OCI-LY7 (cell line): Measurements from ENCODE around the gene THAP4. TPM values are rescaled to one million over a fixed set of nuclear protein-coding genes. Genes with fewer than 3 reads are reported as not detected.

Experiments
- BruUV-seq: library from RNA; stranded (reverse); fragments of 400-500 nt; replicated peaks from 2 replicates; lab custom pipeline; 2021; lab: Mats Ljungman, UMichigan
- CTCF ChIA-PET: fragments of 300-600 bp; sonication (Branson Sonifier 250); formaldehyde crosslinking; loops from one replicate; lab custom pipeline; 2022; ENCODE audit warnings: antibody characterized with exemption; ENCODE audit not compliant: unreplicated experiment; lab: Charles Lee
- POLR2A ChIA-PET: fragments of 300-600 bp; sonication (Branson Sonifier 250); formaldehyde crosslinking; loops from one replicate; lab custom pipeline; 2022; ENCODE audit warnings: antibody characterized with exemption; lab: Charles Lee
- DNase-seq: peaks from one replicate; pipeline ENCODE4 v3.0.0-alpha.2; 2015; ENCODE audit warnings: low spot score
- H2AFZ ChIP-seq: fragments of 200-600 bp; sonication (generic), shearing (Covaris generic); 2 replicates; pipeline ENCODE4 v1.6.1; 2014; ENCODE audit warnings: mild to moderate bottlenecking, antibody characterized with exemption, low read length, moderate library complexity
- H3K27ac ChIP-seq: fragments of 200-600 bp; sonication (generic); 2 replicates; pipeline ENCODE4 v1.5.1; 2014; ENCODE audit warnings: mixed run types, low read depth, mild to moderate bottlenecking, moderate library complexity, low read length, inconsistent platforms; ENCODE audit not compliant: poor library complexity, severe bottlenecking
- H3K36me3 ChIP-seq: fragments of 200-600 bp; sonication (generic); 2 replicates; pipeline ENCODE4 v1.6.1; 2014; ENCODE audit warnings: mild to moderate bottlenecking, antibody characterized with exemption, low read length, moderate library complexity, mixed read lengths; ENCODE audit not compliant: insufficient read depth
- H3K4me1 ChIP-seq: fragments of 200-600 bp; sonication (generic); 2 replicates; pipeline ENCODE4 v1.5.1; 2014; ENCODE audit warnings: mild to moderate bottlenecking, low read length; ENCODE audit not compliant: insufficient read depth, poor library complexity, severe bottlenecking
- H3K4me2 ChIP-seq: fragments of 200-600 bp; sonication (generic); 2 replicates; pipeline ENCODE4 v1.6.1; 2014; ENCODE audit warnings: mild to moderate bottlenecking, low read length
- H3K4me3 ChIP-seq: fragments of 200-600 bp; sonication (generic); 2 replicates; pipeline ENCODE4 v1.5.1; 2014; ENCODE audit warnings: mild to moderate bottlenecking, low read depth, low read length; ENCODE audit not compliant: poor library complexity, severe bottlenecking
- H3K79me2 ChIP-seq: fragments of 200-600 bp; sonication (generic); 2 replicates; pipeline ENCODE4 v1.6.1; 2016; ENCODE audit warnings: low read depth, mild to moderate bottlenecking, low read length, moderate library complexity, mixed read lengths; ENCODE audit not compliant: insufficient read depth
- H3K9me2 ChIP-seq: fragments of 200-600 bp; sonication (generic); 2 replicates; pipeline ENCODE4 v1.6.1; 2016; ENCODE audit warnings: mild to moderate bottlenecking, low read length, mixed read lengths; ENCODE audit not compliant: insufficient read depth
- H3K9me3 ChIP-seq: fragments of 200-600 bp; sonication (generic); 2 replicates; pipeline ENCODE4 v1.6.1; 2014; ENCODE audit warnings: mild to moderate bottlenecking, mixed run types, low read length, mixed read lengths
- H4K20me1 ChIP-seq: fragments of 200-600 bp; sonication (generic); 2 replicates; pipeline ENCODE4 v1.6.1; 2014; ENCODE audit warnings: mild to moderate bottlenecking, antibody characterized with exemption, low read length, moderate library complexity, mixed read lengths; ENCODE audit not compliant: insufficient read depth
- CTCF ChIP-seq: fragments of 200-600 bp; sonication (generic); conservative IDR thresholded peaks from 2 replicates; pipeline ENCODE4 v1.5.1; 2014; ENCODE audit warnings: mild to moderate bottlenecking, antibody characterized with exemption, low read length, moderate library complexity, mixed read lengths
- EZH2phosphoT487 ChIP-seq: fragments of 200-600 bp; sonication (generic); IDR thresholded peaks from 2 replicates; pipeline ENCODE4 v1.6.1; 2018; ENCODE audit warnings: low read depth, borderline replicate concordance, mild to moderate bottlenecking, mixed run types, antibody characterized with exemption, low read length, moderate library complexity, mixed read lengths
- intact Hi-C: fragments of 100-400 bp; cut with micrococcal nuclease; formaldehyde crosslinking; loops from one replicate; pipeline ENCODE4 v1.10.0; 2022; ENCODE audit not compliant: unreplicated experiment
- total RNA-seq, 2 experiments: library from RNA; depleted of rRNA in 1 of 2; stranded (reverse); fragments of >200 nt in 1 of 2; shearing (Covaris generic) in 1 of 2; gene quantifications; 2 replicates each; pipeline ENCODE4 v1.2.3, GENCODE V29; 2014 to 2022

THAP4 gene
- total RNA-seq, 2 experiments from 2014 or later, result 61.6 to 65.6 TPM

- no peaks in the 10 kb centered on the region for H3K9me3 ChIP-seq
- H3K27ac ChIP-seq, result no peak overlapping the region
- intact Hi-C loops, result no loop called here
- DNase-seq, result no peak
- no peak for TF ChIP-seq EZH2phosphoT487
- no peak for TF ChIP-seq CTCF
- no peaks in the 10 kb centered on the region for H3K9me2 ChIP-seq
- ChIA-PET POLR2A (interaction anchor here (0.7 kb wide), 1 partner anchor 8 kb away, joined by 8 read pairs; no protein-coding TSS in a partner anchor), CTCF (no interaction called here)
- no TSS peak for BruUV-seq
- H3K4me1 ChIP-seq, result peaks cover 7% of the 10 kb centered on the region
- no peak overlapping the region for H3K4me3 ChIP-seq
- peaks cover 12% of the 10 kb centered on the region; the same call in 1 of the 2 replicates for H4K20me1 ChIP-seq
- no peak overlapping the region for H2AFZ ChIP-seq
- peaks cover 77% of the 10 kb centered on the region for H3K79me2 ChIP-seq
- peaks cover 36% of the 10 kb centered on the region for H3K36me3 ChIP-seq
- H3K4me2 ChIP-seq, result no peak overlapping the region
Observed at GRCh38 chr2:241645915-241646645, 9.1 kb upstream of the THAP4 start.

DNA sequence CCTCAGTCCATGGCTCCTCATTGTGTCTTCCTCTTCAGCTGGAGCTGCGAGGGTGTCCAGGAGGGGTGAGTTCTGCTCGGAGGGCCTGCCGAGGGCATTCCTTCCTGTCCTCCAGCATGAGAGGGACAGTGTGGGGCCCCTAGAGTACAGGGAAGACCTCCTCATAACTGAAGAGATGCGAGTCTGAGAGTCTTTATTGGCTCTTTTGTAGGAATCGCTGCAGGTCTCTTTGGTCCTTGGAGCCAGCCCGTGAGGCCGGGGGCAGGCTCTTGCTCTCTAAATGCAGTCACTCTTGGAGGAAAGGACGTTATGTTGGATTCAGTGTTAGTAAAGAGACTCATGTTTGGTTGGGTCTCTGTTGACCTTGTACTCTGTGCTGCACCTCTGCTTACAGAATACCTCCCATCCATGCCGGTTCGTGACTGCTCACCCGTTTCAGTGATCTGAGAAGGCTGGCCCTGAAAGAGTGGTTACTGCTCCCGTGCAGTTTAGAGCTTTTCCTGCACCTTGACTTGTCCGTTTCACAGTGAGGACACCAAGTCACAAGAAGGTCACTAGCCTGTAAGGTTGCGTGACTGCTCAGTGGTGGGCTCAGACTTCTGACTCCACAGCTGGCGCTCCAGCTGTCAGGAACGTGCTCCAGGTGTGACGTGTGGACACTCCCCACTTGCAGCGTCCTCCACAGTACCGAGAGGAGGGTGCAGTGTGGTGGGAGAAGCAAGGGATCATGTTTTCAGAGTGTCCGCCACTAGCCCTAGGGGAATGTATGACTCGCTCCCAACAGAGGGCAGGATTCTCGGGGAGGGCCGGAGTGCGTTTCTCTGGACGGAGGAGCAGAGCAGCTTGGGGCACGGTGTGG lies 8.3 kb upstream of the THAP4 start:
- Histone ChIP-seq H4K20me1 (peaks cover 12% of the 10 kb centered on the region; the same call in 1 of the 2 replicates), H3K9me3 (peaks cover 7% of the 10 kb centered on the region; the same call in 1 of the 2 replicates), H3K4me1 (peaks cover 7% of the 10 kb centered on the region), H2AFZ (no peak overlapping the region), H3K9me2 (no peaks in the 10 kb centered on the region), H3K4me3 (no peak overlapping the region), H3K27ac (no peak overlapping the region), H3K36me3 (peaks cover 40% of the 10 kb centered on the region), H3K79me2 (peaks cover 85% of the 10 kb centered on the region), H3K4me2 (no peak overlapping the region)
- BruUV-seq, result no TSS peak
- ChIA-PET POLR2A (no interaction called here), CTCF (no interaction called here)
- no peak for DNase-seq
- TF ChIP-seq EZH2phosphoT487 (no peak), CTCF (no peak)
- intact Hi-C loops, result no loop called here
